K562 (cell line): ENCODE data around the gene OXSR1. TPM values are rescaled to one million over a fixed set of nuclear protein-coding genes. Genes with fewer than 3 reads are reported as not detected.

Experiments
- ARID4B ChIP-seq: sonication (generic); formaldehyde crosslinking; IDR thresholded peaks from 2 replicates; pipeline ENCODE4 v1.8.0; 2022; ENCODE audit warnings: mild to moderate bottlenecking, missing genetic modification reagents
- CHD1 ChIP-seq: fragments of 200-600 bp; sonication (generic); IDR thresholded peaks from one replicate; pipeline ENCODE4 v1.6.1; 2012; ENCODE audit warnings: mild to moderate bottlenecking, moderate library complexity, low read length, inconsistent platforms
- CXXC5 ChIP-seq: fragments of 250-450 bp; sonication (Bioruptor Pico); IDR thresholded peaks from 2 replicates; pipeline ENCODE4 v1.8.0; 2022; ENCODE audit warnings: inconsistent platforms, mild to moderate bottlenecking, moderate library complexity
- ELK1 ChIP-seq: sonication (generic); formaldehyde crosslinking; IDR thresholded peaks from 2 replicates; pipeline ENCODE4 v1.8.1; 2022; ENCODE audit warnings: missing genetic modification reagents
- EWSR1 ChIP-seq: fragments of 450-650 bp; IDR thresholded peaks from 2 replicates; pipeline ENCODE4 v1.6.1; 2018; ENCODE audit warnings: borderline replicate concordance, mild to moderate bottlenecking, low read depth, moderate library complexity; ENCODE audit not compliant: partially characterized antibody
- FOXA1 ChIP-seq: fragments of 450-650 bp; IDR thresholded peaks from 2 replicates; pipeline ENCODE4 v1.6.1; 2016; ENCODE audit warnings: mild to moderate bottlenecking, borderline replicate concordance
- MBD2 ChIP-seq: sonication (generic); IDR thresholded peaks from 2 replicates; pipeline ENCODE4 v1.6.1; 2016; ENCODE audit warnings: low read depth, borderline replicate concordance
- NCOA6 ChIP-seq: fragments of 450-650 bp; IDR thresholded peaks from 2 replicates; pipeline ENCODE4 v1.6.1; 2017; ENCODE audit warnings: mild to moderate bottlenecking
- NELFE ChIP-seq: IDR thresholded peaks from 2 replicates; pipeline ENCODE4 v1.6.1; 2011; ENCODE audit warnings: mild to moderate bottlenecking; ENCODE audit not compliant: insufficient read depth, insufficient read length
- NONO ChIP-seq, 2 experiments: fragments of 200-400 bp in 1 of 2; fragments of 450-650 bp in 1 of 2; formaldehyde crosslinking in 1 of 2; IDR thresholded peaks; 2 replicates each; pipeline ENCODE4 v1.6.1; 2017; ENCODE audit warnings: low read depth in 2 of 2, mild to moderate bottlenecking in 2 of 2, moderate library complexity in 2 of 2, low read length in 1 of 2
- PBX2 ChIP-seq, 2 experiments: IDR thresholded peaks in 1 of 2; conservative IDR thresholded peaks in 1 of 2; 2 replicates each; pipeline ENCODE4 v1.6.1; 2016; ENCODE audit warnings: low read depth in 2 of 2, mild to moderate bottlenecking in 1 of 2, missing compliant biosample characterization in 1 of 2, missing genetic modification characterization in 1 of 2, moderate library complexity in 1 of 2
- SPI1 ChIP-seq: IDR thresholded peaks from 2 replicates; pipeline ENCODE4 v1.6.1; 2011; ENCODE audit warnings: low read depth, low read length, control low read depth, borderline replicate concordance
- ZBED1 ChIP-seq: IDR thresholded peaks from 2 replicates; pipeline ENCODE4 v1.6.1; 2014
- ZBTB17 ChIP-seq: fragments of 450-650 bp; formaldehyde crosslinking; IDR thresholded peaks from 2 replicates; pipeline ENCODE4 v1.4.0; 2020; ENCODE audit warnings: mild to moderate bottlenecking
- ZC3H4 ChIP-seq: sonication (generic); formaldehyde crosslinking; IDR thresholded peaks from 2 replicates; pipeline ENCODE4 v1.9.0; 2021; ENCODE audit warnings: missing genetic modification reagents, borderline replicate concordance
- ZNF311 ChIP-seq: fragments of 250-450 bp; sonication (Bioruptor Pico); IDR thresholded peaks from 2 replicates; pipeline ENCODE4 v1.4.0; 2020; ENCODE audit warnings: mild to moderate bottlenecking, moderate library complexity
- ZNF740 ChIP-seq, 3 experiments: fragments of 200-800 bp in 1 of 3; sonication (Bioruptor generic) in 1 of 3; sonication (generic) in 1 of 3; formaldehyde crosslinking in 1 of 3; IDR thresholded peaks; 2 replicates each; pipeline versions ENCODE4 v1.6.1 to v1.8.0; 2016 to 2022; ENCODE audit warnings: mild to moderate bottlenecking in 2 of 3, missing compliant biosample characterization in 2 of 3, missing genetic modification characterization in 2 of 3, missing genetic modification reagents in 1 of 3
- polyA plus RNA-seq, 8 experiments: library from polyadenylated mRNA; depleted of rRNA in 4 of 8; stranded (reverse) in 5 of 8; unstranded in 3 of 8; fragments of >200 nt; fragmentation: Nextera tagmentation in 2 of 8; fragmentation: Illumina TruSeq in 1 of 8; extraction: Ambion mirVana in 2 of 8; extraction: Trizol in 1 of 8; gene quantifications; 2 replicates each; pipeline versions ENCODE4 v1.2.1 to v1.2.3, GENCODE V29; 2011 to 2014; ENCODE audit warnings: inconsistent platforms in 1 of 8, missing spikeins in 1 of 8
- total RNA-seq, 7 experiments: library from RNA; depleted of rRNA in 6 of 7; stranded (reverse); fragments of >200 nt in 6 of 7; fragmentation: Illumina TruSeq in 2 of 7; extraction: Trizol in 2 of 7; gene quantifications; 2 replicates each; pipeline versions ENCODE4 v1.2.1 to v1.2.3, GENCODE V29; 2011 to 2021; ENCODE audit warnings: low replicate concordance in 1 of 7

OXSR1 gene
- total and polyA plus RNA-seq, 9 of the 15 experiments (the other 6 are each of a cell fraction or from before 2014, with no cell fraction given) = 15.7 to 87.6 (median 48.7) TPM

- TF ChIP-seq NONO (IDR thresholded peaks at IDR 0.05; ENCODE audit: low read depth in 2 of 2, low read length in 1 of 2) = no peak; a peak in 1 of 4 replicates
- TF ChIP-seq ZBTB17 (CRISPR knock-in tag) = peak; percentile 12
- peak; percentile 94 for TF ChIP-seq ARID4B
- TF ChIP-seq MBD2 = peak; percentile 75; the same call in 1 of the 2 replicates
- TF ChIP-seq CHD1 = no peak
- no peak for TF ChIP-seq ZBED1
- TF ChIP-seq EWSR1 = no peak
- no peak for TF ChIP-seq NELFE
- TF ChIP-seq NCOA6 = no peak; the same call in 1 of the 2 replicates
- no peak for TF ChIP-seq ZNF740 (CRISPR knock-in tag; IDR thresholded peaks at IDR 0.05)
- no peak for TF ChIP-seq ZNF740 (tag; IDR thresholded peaks at IDR 0.05)
- TF ChIP-seq ZC3H4 (CRISPR knock-in tag) = no peak
- no peak for TF ChIP-seq ZNF311 (CRISPR knock-in tag)
- no peak for TF ChIP-seq ELK1 (CRISPR knock-in tag)
- no peak for TF ChIP-seq FOXA1
- peak; percentile 51; the same call in 1 of the 2 replicates for TF ChIP-seq SPI1
- TF ChIP-seq CXXC5 (CRISPR knock-in tag) = peak; percentile 38; the same call in 1 of the 2 replicates
- TF ChIP-seq PBX2 (CRISPR knock-in tag; IDR thresholded peaks at IDR 0.05; ENCODE audit: low read depth) = peak; percentile 38; the same call in 1 of the 2 replicates
- TF ChIP-seq PBX2 (tag; conservative IDR thresholded peaks at IDR 0.05; ENCODE audit: low read depth) = peak; percentile 58
Measured at GRCh38 chr3:38136777-38137614, 28.3 kb upstream of the OXSR1 start, which contains the start of gene ACAA1 (continued).
